ENCODE data around the gene PRSS50.

DNA sequence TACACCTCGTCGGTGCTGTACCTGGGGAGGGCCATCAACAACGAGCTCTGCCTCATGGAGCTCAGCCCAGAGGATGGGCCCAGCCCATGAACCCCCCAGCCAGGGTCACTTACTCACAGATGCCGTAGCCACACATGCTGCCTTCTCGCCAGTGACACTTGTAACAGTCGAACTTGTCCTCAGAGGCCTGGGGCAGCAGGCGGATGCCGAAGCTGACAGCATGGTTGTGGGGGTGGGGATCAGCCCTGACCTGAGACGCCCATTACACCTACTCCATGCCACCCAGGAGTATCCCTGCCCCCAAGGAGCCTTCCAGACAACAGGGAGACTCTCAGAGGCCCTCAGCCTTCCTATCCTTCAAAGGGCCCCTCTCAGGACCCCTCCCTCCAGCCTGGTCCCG lies 36.3 kb downstream of the PRSS50 start:
- TF ChIP-seq, protein P1, sequence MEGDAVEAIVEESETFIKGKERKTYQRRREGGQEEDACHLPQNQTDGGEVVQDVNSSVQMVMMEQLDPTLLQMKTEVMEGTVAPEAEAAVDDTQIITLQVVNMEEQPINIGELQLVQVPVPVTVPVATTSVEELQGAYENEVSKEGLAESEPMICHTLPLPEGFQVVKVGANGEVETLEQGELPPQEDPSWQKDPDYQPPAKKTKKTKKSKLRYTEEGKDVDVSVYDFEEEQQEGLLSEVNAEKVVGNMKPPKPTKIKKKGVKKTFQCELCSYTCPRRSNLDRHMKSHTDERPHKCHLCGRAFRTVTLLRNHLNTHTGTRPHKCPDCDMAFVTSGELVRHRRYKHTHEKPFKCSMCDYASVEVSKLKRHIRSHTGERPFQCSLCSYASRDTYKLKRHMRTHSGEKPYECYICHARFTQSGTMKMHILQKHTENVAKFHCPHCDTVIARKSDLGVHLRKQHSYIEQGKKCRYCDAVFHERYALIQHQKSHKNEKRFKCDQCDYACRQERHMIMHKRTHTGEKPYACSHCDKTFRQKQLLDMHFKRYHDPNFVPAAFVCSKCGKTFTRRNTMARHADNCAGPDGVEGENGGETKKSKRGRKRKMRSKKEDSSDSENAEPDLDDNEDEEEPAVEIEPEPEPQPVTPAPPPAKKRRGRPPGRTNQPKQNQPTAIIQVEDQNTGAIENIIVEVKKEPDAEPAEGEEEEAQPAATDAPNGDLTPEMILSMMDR (IDR thresholded peaks at IDR 0.05) = no peak
- TF ChIP-seq POLR2A (IDR thresholded peaks at IDR 0.05) = no peak

Measured in uterus (tissue), 2 donors.